K562 (cell line): ENCODE results near the gene SLC11A1. TPM values are rescaled to one million over a fixed set of nuclear protein-coding genes. Genes with fewer than 3 reads are reported as not detected.

ENCODE experiments used
- ARID1B ChIP-seq: fragments of 450-650 bp; IDR thresholded peaks from 2 replicates; pipeline ENCODE4 v1.6.1; 2016; ENCODE audit warnings: antibody characterized with exemption, mild to moderate bottlenecking, inconsistent platforms
- ARID4B ChIP-seq: sonication (generic); formaldehyde crosslinking; IDR thresholded peaks from 2 replicates; pipeline ENCODE4 v1.8.0; 2022; ENCODE audit warnings: mild to moderate bottlenecking, missing genetic modification reagents
- DNMT1 ChIP-seq: fragments of 450-650 bp; IDR thresholded peaks from 2 replicates; pipeline ENCODE4 v1.6.1; 2016; ENCODE audit warnings: antibody characterized with exemption, mild to moderate bottlenecking
- ELF1 ChIP-seq: fragments of 200-800 bp; sonication (Bioruptor generic); IDR thresholded peaks from 2 replicates; pipeline ENCODE4 v1.6.1; 2016; ENCODE audit warnings: missing genetic modification characterization, missing compliant biosample characterization
- FOXP1 ChIP-seq: sonication (generic); formaldehyde crosslinking; IDR thresholded peaks from 2 replicates; pipeline ENCODE4 v1.8.0; 2022; ENCODE audit warnings: mild to moderate bottlenecking, missing genetic modification reagents
- HCFC1 ChIP-seq: IDR thresholded peaks from 2 replicates; pipeline ENCODE4 v1.6.1; 2012; ENCODE audit warnings: low read depth, low read length, improper control_type of control experiment
- LARP7 ChIP-seq: fragments of 450-650 bp; IDR thresholded peaks from 2 replicates; pipeline ENCODE4 v1.6.1; 2016
- NELFE ChIP-seq: IDR thresholded peaks from 2 replicates; pipeline ENCODE4 v1.6.1; 2011; ENCODE audit warnings: mild to moderate bottlenecking; ENCODE audit not compliant: insufficient read depth, insufficient read length
- PHF21A ChIP-seq: fragments of 450-650 bp; IDR thresholded peaks from 2 replicates; pipeline ENCODE4 v1.6.1; 2017; ENCODE audit warnings: low read depth, borderline replicate concordance
- POLR2AphosphoS2 ChIP-seq: IDR thresholded peaks from 2 replicates; pipeline ENCODE4 v1.6.1; 2012; ENCODE audit warnings: low read length, improper control_type of control experiment
- RCOR1 ChIP-seq, 2 experiments: IDR thresholded peaks; 2 replicates each; pipeline ENCODE4 v1.6.1; 2012; ENCODE audit warnings: low read depth in 2 of 2, low read length in 2 of 2, borderline replicate concordance in 1 of 2, improper control_type of control experiment in 1 of 2
- SMAD4 ChIP-seq: fragments of 250-450 bp; sonication (Bioruptor Pico); conservative IDR thresholded peaks from 2 replicates; pipeline ENCODE4 v1.8.0; 2021; ENCODE audit warnings: inconsistent platforms, mild to moderate bottlenecking, moderate library complexity
- TAF1 ChIP-seq: IDR thresholded peaks from 2 replicates; pipeline ENCODE4 v1.6.1; 2011; ENCODE audit warnings: mild to moderate bottlenecking, low read length, moderate library complexity; ENCODE audit not compliant: insufficient read depth, control insufficient read depth, severe bottlenecking; ENCODE audit errors: extremely low read depth
- ZBTB8A ChIP-seq: fragments of 450-650 bp; IDR thresholded peaks from 2 replicates; pipeline ENCODE4 v1.6.1; 2018; ENCODE audit warnings: mild to moderate bottlenecking, moderate library complexity; ENCODE audit not compliant: partially characterized antibody
- ZKSCAN1 ChIP-seq: fragments of 150-350 bp; IDR thresholded peaks from 2 replicates; pipeline ENCODE4 v1.6.1; 2016; ENCODE audit warnings: low read depth, low read length
- ZNF324 ChIP-seq: fragments of 250-450 bp; sonication (Bioruptor Pico); IDR thresholded peaks from 2 replicates; pipeline ENCODE4 v1.4.0; 2020; ENCODE audit warnings: mild to moderate bottlenecking
- ZNF592 ChIP-seq: fragments of 450-650 bp; IDR thresholded peaks from 2 replicates; pipeline ENCODE4 v1.6.1; 2017; ENCODE audit warnings: antibody characterized with exemption, mild to moderate bottlenecking
- ZNF644 ChIP-seq: fragments of 200-800 bp; sonication (Bioruptor generic); IDR thresholded peaks from 2 replicates; pipeline ENCODE4 v1.6.1; 2016; ENCODE audit warnings: low read depth, missing genetic modification characterization, missing compliant biosample characterization
- ZNF699 ChIP-seq: fragments of 250-450 bp; sonication (Bioruptor Pico); IDR thresholded peaks from 2 replicates; pipeline ENCODE4 v1.8.0; 2021; ENCODE audit warnings: mild to moderate bottlenecking, moderate library complexity; ENCODE audit not compliant: insufficient replicate concordance
- ZNF785 ChIP-seq: fragments of 250-450 bp; sonication (Bioruptor Pico); IDR thresholded peaks from 2 replicates; pipeline ENCODE4 v1.4.0; 2020; ENCODE audit warnings: mild to moderate bottlenecking
- polyA plus RNA-seq, 8 experiments: library from polyadenylated mRNA; depleted of rRNA in 4 of 8; stranded (reverse) in 5 of 8; unstranded in 3 of 8; fragments of >200 nt; fragmentation: Nextera tagmentation in 2 of 8; fragmentation: Illumina TruSeq in 1 of 8; extraction: Ambion mirVana in 2 of 8; extraction: Trizol in 1 of 8; gene quantifications; 2 replicates each; pipeline versions ENCODE4 v1.2.1 to v1.2.3, GENCODE V29; 2011 to 2014; ENCODE audit warnings: inconsistent platforms in 1 of 8, missing spikeins in 1 of 8
- total RNA-seq, 7 experiments: library from RNA; depleted of rRNA in 6 of 7; stranded (reverse); fragments of >200 nt in 6 of 7; fragmentation: Illumina TruSeq in 2 of 7; extraction: Trizol in 2 of 7; gene quantifications; 2 replicates each; pipeline versions ENCODE4 v1.2.1 to v1.2.3, GENCODE V29; 2011 to 2021; ENCODE audit warnings: low replicate concordance in 1 of 7

The SLC11A1 gene
- total and polyA plus RNA-seq, 9 of the 15 experiments (the other 6 are each of a cell fraction or from before 2014, with no cell fraction given) = 0.35 to 1.6 (median 0.65) TPM

GRCh38 chr2:218399391-218400166 lies 17.5 kb downstream of the SLC11A1 start, which contains the start of gene CTDSP1 (continued):
- TF ChIP-seq ELF1 (tag) (peak; percentile 49; the same call in 1 of the 2 replicates), SMAD4 (CRISPR knock-in tag) (peak; percentile 73), LARP7 (no peak), ZNF699 (CRISPR knock-in tag) (no peak), ZNF644 (tag) (0 out of 2 replicates have a peak, but pooled peaks have one; percentile 33), TAF1 (peak; percentile 59), ZNF324 (CRISPR knock-in tag) (no peak), ARID4B (peak; percentile 48; the same call in 1 of the 2 replicates), ARID1B (no peak), FOXP1 (CRISPR knock-in tag) (peak; percentile 48; the same call in 1 of the 2 replicates), PHF21A (no peak), POLR2AphosphoS2 (no peak), HCFC1 (peak; percentile 39; the same call in 1 of the 2 replicates), DNMT1 (no peak), ZNF592 (peak; percentile 51), ZKSCAN1 (peak; percentile 57; the same call in 1 of the 2 replicates), RCOR1 (IDR thresholded peaks at IDR 0.05; ENCODE audit: borderline replicate concordance in 1 of 2, low read depth in 2 of 2, low read length in 2 of 2) (peak in 1 of 2 experiments; percentile 31; a peak in 1 of 4 replicates), ZNF785 (CRISPR knock-in tag) (no peak), ZBTB8A (no peak), NELFE (no peak)
